ENCODE data around the gene KCNIP4.

KCNIP4 gene

DNA sequence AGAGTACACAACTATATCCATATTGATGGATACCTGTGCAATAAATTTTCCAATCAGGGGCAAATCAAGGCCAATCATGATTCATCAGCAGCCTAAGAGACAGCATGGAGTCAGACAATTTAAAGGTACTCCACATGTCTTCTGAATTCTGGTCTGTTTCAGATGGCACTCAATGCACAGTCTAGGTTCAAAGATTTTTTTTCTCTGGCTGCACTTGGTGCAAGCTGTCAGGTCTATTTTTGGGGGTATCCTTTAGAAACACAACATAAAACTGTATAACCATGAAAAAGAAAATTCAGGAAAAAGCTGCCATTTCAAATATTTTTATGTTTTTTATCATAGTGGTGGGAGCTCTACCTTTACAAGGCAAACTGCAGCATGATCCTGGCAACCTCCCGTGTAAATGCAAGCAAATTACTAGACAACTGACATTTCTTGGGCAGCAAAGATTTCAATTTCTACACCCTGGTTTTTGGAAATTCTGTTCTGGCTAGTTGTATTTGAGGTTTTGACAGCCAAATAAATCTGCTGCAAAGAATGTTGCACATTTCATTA lies 310.3 kb downstream of the KCNIP4 start:
- DNase-seq (ENCODE audit: low spot score), result no peak
- TF ChIP-seq, protein P1, sequence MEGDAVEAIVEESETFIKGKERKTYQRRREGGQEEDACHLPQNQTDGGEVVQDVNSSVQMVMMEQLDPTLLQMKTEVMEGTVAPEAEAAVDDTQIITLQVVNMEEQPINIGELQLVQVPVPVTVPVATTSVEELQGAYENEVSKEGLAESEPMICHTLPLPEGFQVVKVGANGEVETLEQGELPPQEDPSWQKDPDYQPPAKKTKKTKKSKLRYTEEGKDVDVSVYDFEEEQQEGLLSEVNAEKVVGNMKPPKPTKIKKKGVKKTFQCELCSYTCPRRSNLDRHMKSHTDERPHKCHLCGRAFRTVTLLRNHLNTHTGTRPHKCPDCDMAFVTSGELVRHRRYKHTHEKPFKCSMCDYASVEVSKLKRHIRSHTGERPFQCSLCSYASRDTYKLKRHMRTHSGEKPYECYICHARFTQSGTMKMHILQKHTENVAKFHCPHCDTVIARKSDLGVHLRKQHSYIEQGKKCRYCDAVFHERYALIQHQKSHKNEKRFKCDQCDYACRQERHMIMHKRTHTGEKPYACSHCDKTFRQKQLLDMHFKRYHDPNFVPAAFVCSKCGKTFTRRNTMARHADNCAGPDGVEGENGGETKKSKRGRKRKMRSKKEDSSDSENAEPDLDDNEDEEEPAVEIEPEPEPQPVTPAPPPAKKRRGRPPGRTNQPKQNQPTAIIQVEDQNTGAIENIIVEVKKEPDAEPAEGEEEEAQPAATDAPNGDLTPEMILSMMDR (IDR thresholded peaks at IDR 0.05), result no peak
- H3K4me3 ChIP-seq, result no peak overlapping the region
- no peak overlapping the region for H3K27ac ChIP-seq

DNA sequence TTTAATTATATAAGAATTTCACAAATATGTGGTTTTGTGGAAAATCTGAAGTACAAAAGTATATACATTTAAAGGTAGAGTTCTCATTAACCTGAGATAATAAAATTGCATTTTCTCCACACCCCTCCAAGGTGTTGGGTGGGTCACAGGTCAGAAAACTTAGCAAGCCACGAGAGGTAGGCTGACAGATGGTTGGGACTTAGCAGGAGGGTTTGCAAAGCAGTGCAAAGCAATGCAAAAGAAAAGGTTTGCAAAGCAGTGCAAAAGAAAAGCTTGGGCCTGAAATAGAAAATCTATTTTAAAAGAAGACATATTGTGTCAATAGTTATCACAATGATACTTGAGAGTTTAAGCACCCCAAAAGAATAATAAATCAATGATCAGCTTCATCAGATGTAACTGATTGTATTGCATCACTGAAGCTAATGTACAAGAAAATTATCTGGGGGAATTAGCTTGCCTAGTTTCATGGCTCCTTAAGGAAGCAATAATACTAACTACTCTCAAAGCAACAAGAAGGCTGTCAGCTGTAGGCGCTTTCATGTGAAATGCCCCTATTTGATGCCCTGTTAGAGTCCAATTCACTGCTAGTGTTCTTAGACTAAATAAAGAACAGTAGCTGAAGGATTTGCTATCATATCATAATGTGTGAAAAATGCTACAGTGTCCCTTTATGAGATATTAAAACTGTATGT lies 319.5 kb downstream of the KCNIP4 start:
- no peak overlapping the region for H3K4me3 ChIP-seq
- H3K27ac ChIP-seq, result no peak overlapping the region
- DNase-seq (ENCODE audit: low spot score), result no peak
- TF ChIP-seq, protein P1 (IDR thresholded peaks at IDR 0.05), result no peak

DNA sequence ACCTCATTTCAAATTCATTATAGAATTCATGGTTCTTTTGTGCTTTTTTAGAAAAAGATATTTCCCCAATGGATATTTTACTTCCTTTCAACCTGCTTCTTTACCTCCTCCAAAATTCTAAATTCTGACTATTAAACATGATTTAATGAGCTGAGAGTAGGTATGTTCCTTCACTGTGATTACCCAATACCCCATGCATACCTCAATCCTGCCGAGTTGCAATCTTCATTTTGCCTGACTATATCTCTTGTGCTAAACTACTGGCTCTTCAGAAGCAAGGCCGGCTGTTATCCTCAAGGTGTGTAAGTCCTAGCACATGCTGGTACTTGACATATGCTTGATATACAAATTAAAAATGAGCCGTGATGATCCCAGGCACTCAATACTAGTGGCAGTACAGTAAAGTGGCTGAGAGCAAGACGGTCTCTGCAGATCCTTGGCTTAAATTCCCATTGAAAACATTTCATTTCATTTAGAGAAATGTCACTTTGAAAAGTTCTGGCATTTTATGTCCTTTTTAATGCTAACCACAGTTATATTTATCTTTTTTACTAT lies 320.4 kb downstream of the KCNIP4 start:
- no peak overlapping the region for H3K4me3 ChIP-seq
- DNase-seq (ENCODE audit: low spot score), result no peak
- H3K27ac ChIP-seq, result no peak overlapping the region
- TF ChIP-seq, protein P1 (IDR thresholded peaks at IDR 0.05), result no peak

DNA sequence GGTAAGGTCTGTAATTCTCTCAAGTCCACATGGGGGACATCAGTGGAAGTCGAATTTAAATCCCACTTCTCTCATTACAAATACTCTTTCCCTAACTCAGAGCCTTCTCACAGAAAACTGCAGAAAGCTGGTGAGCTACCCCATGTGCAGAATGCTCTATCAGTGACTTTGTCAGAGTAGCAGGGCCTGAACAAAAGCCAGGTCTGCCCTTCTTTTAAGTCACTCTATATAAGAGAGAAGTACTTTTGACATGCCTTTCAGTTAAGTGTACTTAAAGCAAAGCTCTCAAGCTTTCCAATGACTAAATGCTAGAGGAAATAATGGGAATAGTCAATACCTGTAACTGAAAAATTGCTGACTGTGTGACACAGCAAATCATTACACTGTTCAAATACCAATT lies 323.1 kb downstream of the KCNIP4 start:
- H3K4me3 ChIP-seq, result no peak overlapping the region
- H3K27ac ChIP-seq, result no peak overlapping the region
- DNase-seq (ENCODE audit: low spot score), result no peak
- TF ChIP-seq, protein P1 (IDR thresholded peaks at IDR 0.05), result no peak

DNA sequence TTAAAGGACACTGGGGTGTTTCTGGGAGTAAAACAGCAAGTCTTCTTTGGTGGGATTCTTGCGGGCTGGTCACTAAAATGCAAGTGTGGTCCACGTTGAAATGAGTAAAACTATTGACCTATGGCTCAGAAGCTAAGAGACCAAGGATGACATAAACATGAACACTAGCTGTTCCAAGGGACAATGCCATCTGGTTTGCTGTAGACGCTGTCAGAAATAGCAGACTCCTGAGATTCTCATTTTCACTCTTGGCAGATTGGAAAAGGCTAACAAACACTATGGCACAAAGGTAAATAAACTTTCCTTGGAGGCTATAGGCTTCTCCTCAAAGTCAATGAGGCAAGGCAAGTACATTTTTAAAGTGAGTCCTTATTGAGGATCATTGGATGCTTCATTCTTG lies 343.6 kb downstream of the KCNIP4 start:
- no peak for DNase-seq (ENCODE audit: low spot score)
- TF ChIP-seq, protein P1 (IDR thresholded peaks at IDR 0.05), result no peak
- Histone ChIP-seq H3K4me3 (no peak overlapping the region), H3K27ac (no peak overlapping the region)

DNA sequence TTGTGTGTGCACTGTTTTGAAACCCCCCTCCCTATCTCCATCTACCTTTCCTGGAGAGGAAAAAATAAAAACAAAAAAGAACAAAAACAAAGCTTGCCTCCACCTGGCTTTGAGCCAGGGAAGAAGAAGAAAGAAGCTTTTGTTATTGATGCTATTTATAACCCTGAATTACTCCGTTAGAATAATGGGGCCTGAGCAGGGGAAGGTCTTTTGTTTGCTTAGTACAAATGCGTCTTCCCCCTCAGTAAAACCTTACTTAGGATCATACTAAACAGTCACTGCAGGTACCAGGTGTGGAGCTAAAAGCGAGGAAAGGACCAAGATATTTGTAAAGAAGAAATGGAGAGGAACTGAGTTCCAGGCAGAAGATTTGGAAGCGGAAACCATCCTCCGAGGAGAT lies 352.1 kb downstream of the KCNIP4 start:
- no peak for DNase-seq (ENCODE audit: low spot score)
- H3K27ac ChIP-seq, result no peak overlapping the region
- TF ChIP-seq, protein P1 (IDR thresholded peaks at IDR 0.05), result no peak
- H3K4me3 ChIP-seq, result no peak overlapping the region

DNA sequence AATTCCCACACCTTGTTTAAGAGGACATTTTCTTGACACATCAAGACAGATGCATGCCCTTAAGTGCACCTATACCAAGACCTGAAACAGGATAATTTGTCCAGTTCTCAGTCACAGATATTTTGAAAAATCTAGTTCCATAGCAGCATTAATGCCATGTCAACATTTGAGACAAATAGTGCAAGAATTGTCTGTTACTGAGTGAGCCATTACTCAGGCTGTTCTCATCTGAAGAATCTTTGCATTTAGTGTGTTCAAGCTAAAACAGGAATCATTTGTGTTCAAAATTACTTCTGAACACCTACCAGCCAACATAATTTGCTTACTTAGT lies 354.9 kb downstream of the KCNIP4 start:
- Histone ChIP-seq H3K27ac (no peak overlapping the region), H3K4me3 (no peak overlapping the region)
- TF ChIP-seq, protein P1 (IDR thresholded peaks at IDR 0.05), result no peak
- DNase-seq (ENCODE audit: low spot score), result no peak

Data from coronary artery (tissue), 2 donors.